ENCODE data around the gene FHOD3.

The FHOD3 gene

GRCh38 chr18:36386150-36386920 is 88.8 kb downstream of the FHOD3 start:
- no peaks in the 10 kb centered on the region for H3K27me3 ChIP-seq (ENCODE audit: control insufficient read depth, insufficient read depth, low read length)
- H3K9me3 ChIP-seq (ENCODE audit: control insufficient read depth, insufficient read depth, low read length) = no peaks in the 10 kb centered on the region
- no peak overlapping the region for H3K27ac ChIP-seq (ENCODE audit: low read depth, low read length)
- H3K4me1 ChIP-seq (ENCODE audit: control insufficient read depth, insufficient read depth, low read length) = no peaks in the 10 kb centered on the region
- H3K36me3 ChIP-seq (ENCODE audit: control insufficient read depth, insufficient read depth, low read length) = no peaks in the 10 kb centered on the region
- no peak overlapping the region for H3K4me3 ChIP-seq (ENCODE audit: low read depth, low read length)
- no peak overlapping the region for H3K9ac ChIP-seq (ENCODE audit: low read depth, low read length)

DNA sequence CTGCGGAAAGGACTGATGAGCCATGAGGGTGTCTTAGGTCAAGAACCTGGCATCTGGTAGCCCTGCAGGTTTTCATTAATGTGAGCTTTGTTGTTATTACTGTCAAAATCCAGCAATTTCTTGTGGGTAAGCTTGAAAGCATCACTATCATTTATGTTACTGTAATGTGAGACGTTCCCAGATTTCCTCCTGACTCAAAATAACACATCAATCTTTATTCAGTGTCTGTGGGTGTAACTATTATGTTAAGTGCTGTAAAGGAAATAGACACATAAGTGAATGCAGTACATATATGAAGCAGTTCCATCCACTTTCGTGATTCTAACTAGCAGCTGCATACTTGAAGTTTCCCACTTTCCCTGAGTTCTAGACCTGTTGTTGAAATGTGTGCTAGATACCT is 89.8 kb downstream of the FHOD3 start:
- Histone ChIP-seq H3K4me1 (ENCODE audit: control insufficient read depth, insufficient read depth, low read length) (no peaks in the 10 kb centered on the region), H3K9ac (ENCODE audit: low read depth, low read length) (no peak overlapping the region), H3K27me3 (ENCODE audit: control insufficient read depth, insufficient read depth, low read length) (no peaks in the 10 kb centered on the region), H3K9me3 (ENCODE audit: control insufficient read depth, insufficient read depth, low read length) (no peaks in the 10 kb centered on the region), H3K27ac (ENCODE audit: low read depth, low read length) (no peak overlapping the region), H3K4me3 (ENCODE audit: low read depth, low read length) (no peak overlapping the region), H3K36me3 (ENCODE audit: control insufficient read depth, insufficient read depth, low read length) (no peaks in the 10 kb centered on the region)

GRCh38 chr18:36388310-36388709 is 90.8 kb downstream of the FHOD3 start:
- Histone ChIP-seq H3K9me3 (ENCODE audit: control insufficient read depth, insufficient read depth, low read length) (no peaks in the 10 kb centered on the region), H3K36me3 (ENCODE audit: control insufficient read depth, insufficient read depth, low read length) (no peaks in the 10 kb centered on the region), H3K4me1 (ENCODE audit: control insufficient read depth, insufficient read depth, low read length) (no peaks in the 10 kb centered on the region), H3K27ac (ENCODE audit: low read depth, low read length) (no peak overlapping the region), H3K27me3 (ENCODE audit: control insufficient read depth, insufficient read depth, low read length) (no peaks in the 10 kb centered on the region), H3K4me3 (ENCODE audit: low read depth, low read length) (no peak overlapping the region), H3K9ac (ENCODE audit: low read depth, low read length) (no peak overlapping the region)

GRCh38 chr18:36389027-36389426 is 91.5 kb downstream of the FHOD3 start:
- Histone ChIP-seq H3K27ac (ENCODE audit: low read depth, low read length) (no peak overlapping the region), H3K4me3 (ENCODE audit: low read depth, low read length) (no peak overlapping the region), H3K9ac (ENCODE audit: low read depth, low read length) (no peak overlapping the region), H3K9me3 (ENCODE audit: control insufficient read depth, insufficient read depth, low read length) (no peaks in the 10 kb centered on the region), H3K27me3 (ENCODE audit: control insufficient read depth, insufficient read depth, low read length) (no peaks in the 10 kb centered on the region), H3K36me3 (ENCODE audit: control insufficient read depth, insufficient read depth, low read length) (no peaks in the 10 kb centered on the region), H3K4me1 (ENCODE audit: control insufficient read depth, insufficient read depth, low read length) (no peaks in the 10 kb centered on the region)

DNA sequence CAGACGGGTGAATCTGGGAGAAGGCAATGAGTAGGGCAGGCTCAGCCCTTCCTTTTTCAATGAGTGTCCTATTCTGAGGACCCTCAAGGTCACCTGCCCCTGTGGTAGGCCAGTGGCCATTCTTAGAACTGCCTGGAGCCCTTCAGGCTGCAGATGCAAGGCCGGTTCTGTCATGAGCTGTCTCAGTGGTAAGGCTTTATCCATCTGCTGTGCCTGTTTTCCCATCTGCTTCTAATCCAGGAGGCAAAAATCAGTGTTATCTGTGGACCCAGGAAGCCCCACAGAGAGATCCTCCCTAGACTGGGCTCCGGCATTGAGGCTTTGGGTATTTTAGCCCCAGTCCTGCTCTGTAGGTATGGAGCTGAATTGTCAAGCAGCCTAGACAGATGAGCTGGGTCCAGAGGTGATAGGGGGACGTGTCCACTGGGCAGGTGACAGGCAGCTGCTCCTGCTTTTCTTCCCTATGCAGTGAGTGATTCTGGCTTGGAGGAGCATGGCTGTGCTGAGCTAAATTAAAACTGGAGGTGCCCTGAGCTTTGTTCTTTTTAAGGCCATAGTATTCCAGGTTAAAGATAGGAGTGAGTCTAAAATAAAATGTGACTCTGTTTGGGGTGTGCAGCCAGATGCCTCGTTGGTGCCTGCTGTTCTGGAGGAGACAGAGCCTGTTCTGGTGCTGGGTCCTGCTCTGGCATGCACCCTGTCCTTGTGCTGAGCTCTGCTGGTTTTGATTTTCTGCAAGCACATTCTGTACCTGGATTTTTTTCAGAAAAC is 92.5 kb downstream of the FHOD3 start:
- H3K27me3 ChIP-seq (ENCODE audit: control insufficient read depth, insufficient read depth, low read length) = no peaks in the 10 kb centered on the region
- no peak overlapping the region for H3K27ac ChIP-seq (ENCODE audit: low read depth, low read length)
- H3K4me3 ChIP-seq (ENCODE audit: low read depth, low read length) = no peak overlapping the region
- no peaks in the 10 kb centered on the region for H3K4me1 ChIP-seq (ENCODE audit: control insufficient read depth, insufficient read depth, low read length)
- H3K9me3 ChIP-seq (ENCODE audit: control insufficient read depth, insufficient read depth, low read length) = no peaks in the 10 kb centered on the region
- no peaks in the 10 kb centered on the region for H3K36me3 ChIP-seq (ENCODE audit: control insufficient read depth, insufficient read depth, low read length)
- no peak overlapping the region for H3K9ac ChIP-seq (ENCODE audit: low read depth, low read length)

GRCh38 chr18:36391426-36392145 is 94.1 kb downstream of the FHOD3 start:
- Histone ChIP-seq H3K4me1 (ENCODE audit: control insufficient read depth, insufficient read depth, low read length) (no peaks in the 10 kb centered on the region), H3K36me3 (ENCODE audit: control insufficient read depth, insufficient read depth, low read length) (no peaks in the 10 kb centered on the region), H3K9ac (ENCODE audit: low read depth, low read length) (no peak overlapping the region), H3K27ac (ENCODE audit: low read depth, low read length) (no peak overlapping the region), H3K4me3 (ENCODE audit: low read depth, low read length) (no peak overlapping the region), H3K9me3 (ENCODE audit: control insufficient read depth, insufficient read depth, low read length) (peaks cover 8% of the 10 kb centered on the region; the same call in 1 of the 2 replicates), H3K27me3 (ENCODE audit: control insufficient read depth, insufficient read depth, low read length) (no peaks in the 10 kb centered on the region)

DNA sequence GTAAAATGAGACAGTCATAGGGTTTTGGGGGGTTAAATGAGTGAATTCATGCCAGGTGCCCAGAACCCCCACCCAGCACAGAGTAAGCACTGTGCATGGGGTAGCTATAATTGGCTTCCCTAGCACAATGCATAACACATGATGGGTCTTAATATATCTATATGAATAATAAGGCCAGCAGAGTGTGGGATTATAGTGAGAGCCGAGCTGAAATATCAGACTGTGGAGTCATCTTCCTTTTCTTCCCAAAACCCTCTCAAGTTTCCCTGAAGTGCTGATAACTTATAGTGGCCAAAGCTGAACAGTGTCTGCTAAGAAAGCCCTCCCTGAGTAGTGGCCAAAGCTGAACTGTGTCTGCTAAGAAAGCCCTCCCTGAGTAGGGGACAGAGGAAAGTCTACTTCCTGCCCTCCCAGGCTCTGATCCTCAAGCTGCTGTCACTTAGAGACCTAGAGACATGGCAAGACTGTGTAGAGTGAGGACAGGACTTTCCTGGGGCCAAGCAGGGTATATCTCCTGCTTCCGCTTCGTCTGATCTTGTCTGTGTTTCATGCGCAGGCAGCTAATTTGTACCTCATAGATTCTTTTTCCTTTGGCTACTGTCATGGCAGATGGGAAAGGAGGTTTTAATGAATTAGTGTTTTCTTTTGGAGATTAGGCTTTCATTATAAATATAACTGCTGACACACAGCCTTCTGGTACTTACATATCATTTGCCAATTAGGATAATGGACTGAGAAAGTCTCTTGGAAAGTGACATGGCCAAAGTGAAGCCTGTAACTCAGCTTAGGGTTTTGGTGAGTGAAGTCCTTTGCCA is 94.9 kb downstream of the FHOD3 start:
- no peak overlapping the region for H3K27ac ChIP-seq (ENCODE audit: low read depth, low read length)
- H3K27me3 ChIP-seq (ENCODE audit: control insufficient read depth, insufficient read depth, low read length) = no peaks in the 10 kb centered on the region
- no peak overlapping the region for H3K9ac ChIP-seq (ENCODE audit: low read depth, low read length)
- H3K36me3 ChIP-seq (ENCODE audit: control insufficient read depth, insufficient read depth, low read length) = no peaks in the 10 kb centered on the region
- no peaks in the 10 kb centered on the region for H3K4me1 ChIP-seq (ENCODE audit: control insufficient read depth, insufficient read depth, low read length)
- no peak overlapping the region for H3K4me3 ChIP-seq (ENCODE audit: low read depth, low read length)
- peaks cover 8% of the 10 kb centered on the region; the same call in 1 of the 2 replicates for H3K9me3 ChIP-seq (ENCODE audit: control insufficient read depth, insufficient read depth, low read length)

- Histone ChIP-seq H3K36me3 (ENCODE audit: control insufficient read depth, insufficient read depth, low read length) (no peaks in the 10 kb centered on the region), H3K27ac (ENCODE audit: low read depth, low read length) (no peak overlapping the region), H3K4me3 (ENCODE audit: low read depth, low read length) (no peak overlapping the region), H3K9me3 (ENCODE audit: control insufficient read depth, insufficient read depth, low read length) (peaks cover 8% of the 10 kb centered on the region; the same call in 1 of the 2 replicates), H3K9ac (ENCODE audit: low read depth, low read length) (no peak overlapping the region), H3K4me1 (ENCODE audit: control insufficient read depth, insufficient read depth, low read length) (no peaks in the 10 kb centered on the region), H3K27me3 (ENCODE audit: control insufficient read depth, insufficient read depth, low read length) (no peaks in the 10 kb centered on the region)
These were observed 95.4 kb downstream of the FHOD3 start for GRCh38 chr18:36392979-36393287.

GRCh38 chr18:36394486-36394885 is 97.0 kb downstream of the FHOD3 start:
- Histone ChIP-seq H3K9me3 (ENCODE audit: control insufficient read depth, insufficient read depth, low read length) (peaks cover 8% of the 10 kb centered on the region; the same call in 1 of the 2 replicates), H3K4me3 (ENCODE audit: low read depth, low read length) (no peak overlapping the region), H3K4me1 (ENCODE audit: control insufficient read depth, insufficient read depth, low read length) (no peaks in the 10 kb centered on the region), H3K27ac (ENCODE audit: low read depth, low read length) (no peak overlapping the region), H3K36me3 (ENCODE audit: control insufficient read depth, insufficient read depth, low read length) (no peaks in the 10 kb centered on the region), H3K27me3 (ENCODE audit: control insufficient read depth, insufficient read depth, low read length) (no peaks in the 10 kb centered on the region), H3K9ac (ENCODE audit: low read depth, low read length) (no peak overlapping the region)

DNA sequence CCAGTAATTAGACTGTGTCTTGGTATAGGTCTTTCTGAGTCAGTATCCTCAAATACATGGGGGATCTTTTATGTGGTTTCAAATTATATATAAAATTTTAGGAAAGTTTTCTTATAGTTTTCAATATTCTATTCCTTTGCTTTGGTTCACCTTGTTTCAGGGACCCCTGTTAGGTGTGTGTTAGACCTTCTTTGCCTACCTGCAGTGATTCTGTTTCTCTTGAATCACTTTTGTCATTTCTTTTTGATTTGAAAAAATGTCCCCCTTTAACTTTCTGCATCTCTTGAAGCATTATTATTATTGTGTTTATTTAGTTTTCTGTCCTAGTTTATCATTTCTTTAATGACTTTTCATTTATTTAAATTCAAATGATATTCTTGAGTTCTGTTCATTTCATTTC is 98.7 kb downstream of the FHOD3 start:
- H3K36me3 ChIP-seq (ENCODE audit: control insufficient read depth, insufficient read depth, low read length) = no peaks in the 10 kb centered on the region
- H3K27me3 ChIP-seq (ENCODE audit: control insufficient read depth, insufficient read depth, low read length) = no peaks in the 10 kb centered on the region

More for the DNA sequence above, 98.7 kb downstream of the FHOD3 start:
- Histone ChIP-seq H3K9me3 (ENCODE audit: control insufficient read depth, insufficient read depth, low read length) (peaks cover 8% of the 10 kb centered on the region; the same call in 1 of the 2 replicates), H3K4me1 (ENCODE audit: control insufficient read depth, insufficient read depth, low read length) (no peaks in the 10 kb centered on the region), H3K9ac (ENCODE audit: low read depth, low read length) (no peak overlapping the region), H3K27ac (ENCODE audit: low read depth, low read length) (no peak overlapping the region), H3K4me3 (ENCODE audit: low read depth, low read length) (no peak overlapping the region)
